GM12891 (cell line): ENCODE measurements around the gene TAP1.

ENCODE experiments used
- DNase-seq: peaks from one replicate; pipeline ENCODE4 v3.0.0; 2011; ENCODE audit warnings: low spot score; ENCODE audit not compliant: insufficient read length
- FAIRE-seq: peaks from 2 replicates; lab custom pipeline; 2011; peaks lifted over from hg19 to GRCh38; lab: Jason Lieb, UNC
- PAX5 ChIP-seq: IDR thresholded peaks from 2 replicates; pipeline ENCODE4 v1.6.1; 2011; ENCODE audit warnings: low read length, moderate library complexity, mild to moderate bottlenecking; ENCODE audit not compliant: insufficient read depth, severe bottlenecking
- POLR2A ChIP-seq: IDR thresholded peaks from 2 replicates; pipeline ENCODE4 v1.6.1; 2011; ENCODE audit warnings: low read depth, low read length, control low read depth
- POLR2AphosphoS5 ChIP-seq: IDR thresholded peaks from 2 replicates; pipeline ENCODE4 v1.6.1; 2011; ENCODE audit warnings: low read depth, low read length, control low read depth
- POU2F2 ChIP-seq: IDR thresholded peaks from 2 replicates; pipeline ENCODE4 v1.6.1; 2011; ENCODE audit warnings: low read depth, mild to moderate bottlenecking, control low read depth, low read length, moderate library complexity
- SPI1 ChIP-seq: IDR thresholded peaks from 2 replicates; pipeline ENCODE4 v1.6.1; 2011; ENCODE audit warnings: low read depth, low read length, control low read depth
- TAF1 ChIP-seq: IDR thresholded peaks from 2 replicates; pipeline ENCODE4 v1.6.1; 2011; ENCODE audit warnings: low read depth, low read length, control low read depth

The TAP1 gene

DNA sequence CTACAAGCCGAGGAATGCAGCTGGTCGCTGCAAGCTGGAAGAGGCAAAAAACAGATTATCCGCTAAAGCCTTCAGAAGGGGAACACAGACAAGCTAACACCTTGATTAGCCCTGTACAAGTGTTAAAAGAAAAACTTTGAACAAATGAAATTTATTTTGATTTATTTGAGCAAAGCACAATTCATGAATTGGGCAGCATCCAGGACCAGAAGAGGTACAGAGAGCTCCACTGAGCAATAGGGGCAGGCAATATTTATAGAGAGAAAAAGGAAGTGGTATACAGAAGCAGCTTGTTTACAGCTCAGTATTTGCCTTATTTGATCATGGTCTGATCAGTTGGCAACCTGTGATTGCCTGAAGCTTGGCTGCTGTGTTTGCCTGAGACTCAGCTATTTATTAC, 54.3 kb downstream of the TAP1 start:
- no peak for FAIRE-seq
- TF ChIP-seq PAX5 = no peak
- no peak for TF ChIP-seq POLR2AphosphoS5
- DNase-seq = no peak

- FAIRE-seq = peak; percentile 97
- DNase-seq = no peak
- no peak for TF ChIP-seq POLR2AphosphoS5
- TF ChIP-seq POU2F2 = peak; percentile 68; the same call in 1 of the 2 replicates
- no peak for TF ChIP-seq TAF1
- peak; percentile 62 for TF ChIP-seq SPI1
- TF ChIP-seq POLR2A = no peak
- TF ChIP-seq PAX5 = no peak
Measured at GRCh38 chr6:32796848-32797776, 56.4 kb downstream of the TAP1 start.
